Measurements from ENCODE around the gene FAM171A1. TPM values are rescaled to one million over a fixed set of nuclear protein-coding genes. Genes with fewer than 3 reads are reported as not detected.

FAM171A1 gene
- total RNA-seq, 2 experiments from 2014 or later: 3.3 to 4.0 TPM

GRCh38 chr10:15369256-15370211 is 1.6 kb downstream of the FAM171A1 start:
- ChIA-PET POLR2A (no interaction called here), CTCF (no interaction called here)
- Mint-ChIP-seq H3K27me3 (peaks cover 12% of the 10 kb centered on the region), H3K27ac (no peak overlapping the region), H3K9me3 (no peaks in the 10 kb centered on the region), H3K36me3 (no peaks in the 10 kb centered on the region), H3K4me3 (peak overlapping the region; percentile 70), H3K4me1 (ENCODE audit: low read depth) (peaks cover 9% of the 10 kb centered on the region)
- intact Hi-C loops (cut with micrococcal nuclease): loop anchor here (2.0 to 10.0 kb wide), 3 partner anchors 201 to 375 kb away; partner anchors contain the start of gene NMT2
- DNase-seq: no peak

- Mint-ChIP-seq H3K27me3 (peaks cover 8% of the 10 kb centered on the region), H3K36me3 (no peaks in the 10 kb centered on the region), H3K4me3 (no peak overlapping the region), H3K4me1 (ENCODE audit: low read depth) (peaks cover 7% of the 10 kb centered on the region), H3K9me3 (no peaks in the 10 kb centered on the region), H3K27ac (no peak overlapping the region)
- CTCF ChIA-PET: no interaction called here
- no peak for DNase-seq
- POLR2A ChIA-PET: no interaction called here
- intact Hi-C loops (cut with micrococcal nuclease): no loop called here
Measured at GRCh38 chr10:15368101-15368855, 2.8 kb downstream of the FAM171A1 start.

GRCh38 chr10:15367296-15368085 is 3.6 kb downstream of the FAM171A1 start:
- H3K4me3 Mint-ChIP-seq: no peak overlapping the region
- intact Hi-C loops (cut with micrococcal nuclease): no loop called here
- peaks cover 5% of the 10 kb centered on the region for H3K27me3 Mint-ChIP-seq
- H3K4me1 Mint-ChIP-seq (ENCODE audit: low read depth): peaks cover 7% of the 10 kb centered on the region
- POLR2A ChIA-PET: no interaction called here
- CTCF ChIA-PET: interaction anchor here (0.6 kb wide), 1 partner anchor 391 kb away, joined by 4 read pairs; no protein-coding TSS in a partner anchor
- no peak overlapping the region for H3K27ac Mint-ChIP-seq
- no peak for DNase-seq
- no peaks in the 10 kb centered on the region for H3K36me3 Mint-ChIP-seq
- H3K9me3 Mint-ChIP-seq: no peaks in the 10 kb centered on the region

GRCh38 chr10:15365692-15366091 is 5.4 kb downstream of the FAM171A1 start:
- Mint-ChIP-seq H3K27me3 (peaks cover 2% of the 10 kb centered on the region), H3K36me3 (no peaks in the 10 kb centered on the region), H3K9me3 (no peaks in the 10 kb centered on the region), H3K4me3 (no peak overlapping the region), H3K4me1 (ENCODE audit: low read depth) (peaks cover 9% of the 10 kb centered on the region), H3K27ac (no peak overlapping the region)
- CTCF ChIA-PET: interaction anchor here (1.1 kb wide), 1 partner anchor 54 kb away, joined by 3 read pairs; no protein-coding TSS in a partner anchor
- intact Hi-C loops (cut with micrococcal nuclease): no loop called here
- POLR2A ChIA-PET: no interaction called here
- no peak for DNase-seq

- Mint-ChIP-seq H3K27me3 (peaks cover 2% of the 10 kb centered on the region), H3K27ac (no peak overlapping the region), H3K9me3 (no peaks in the 10 kb centered on the region), H3K4me1 (ENCODE audit: low read depth) (peaks cover 2% of the 10 kb centered on the region), H3K4me3 (no peak overlapping the region), H3K36me3 (no peaks in the 10 kb centered on the region)
- intact Hi-C loops (cut with micrococcal nuclease): no loop called here
- POLR2A ChIA-PET: no interaction called here
- CTCF ChIA-PET: no interaction called here
- DNase-seq: no peak
Measured at GRCh38 chr10:15364001-15364400, 7.1 kb downstream of the FAM171A1 start.

GRCh38 chr10:15363031-15363430 is 8.1 kb downstream of the FAM171A1 start:
- no peak overlapping the region for H3K4me3 Mint-ChIP-seq
- H3K27me3 Mint-ChIP-seq: peaks cover 1% of the 10 kb centered on the region
- CTCF ChIA-PET: no interaction called here
- no peaks in the 10 kb centered on the region for H3K36me3 Mint-ChIP-seq
- intact Hi-C loops (cut with micrococcal nuclease): no loop called here
- peaks cover 2% of the 10 kb centered on the region for H3K4me1 Mint-ChIP-seq (ENCODE audit: low read depth)
- DNase-seq: no peak
- no peak overlapping the region for H3K27ac Mint-ChIP-seq
- H3K9me3 Mint-ChIP-seq: no peaks in the 10 kb centered on the region
- POLR2A ChIA-PET: no interaction called here

GRCh38 chr10:15361131-15361530 is 10.0 kb downstream of the FAM171A1 start:
- Mint-ChIP-seq H3K9me3 (no peaks in the 10 kb centered on the region), H3K36me3 (no peaks in the 10 kb centered on the region), H3K4me3 (no peak overlapping the region), H3K4me1 (ENCODE audit: low read depth) (peaks cover 2% of the 10 kb centered on the region), H3K27me3 (peaks cover 1% of the 10 kb centered on the region), H3K27ac (no peak overlapping the region)
- ChIA-PET POLR2A (no interaction called here), CTCF (no interaction called here)
- no peak for DNase-seq
- intact Hi-C loops (cut with micrococcal nuclease): no loop called here

- POLR2A ChIA-PET: no interaction called here
Measured at GRCh38 chr10:15360566-15360965, 10.5 kb downstream of the FAM171A1 start.

GRCh38 chr10:15353471-15354017 is 17.5 kb downstream of the FAM171A1 start:
- intact Hi-C loops (cut with micrococcal nuclease): no loop called here
- peaks cover 13% of the 10 kb centered on the region for H3K27me3 Mint-ChIP-seq
- no peak overlapping the region for H3K4me3 Mint-ChIP-seq
- H3K27ac Mint-ChIP-seq: no peak overlapping the region
- DNase-seq: no peak
- H3K4me1 Mint-ChIP-seq (ENCODE audit: low read depth): no peaks in the 10 kb centered on the region
- CTCF ChIA-PET: interaction anchor here (0.8 kb wide), 1 partner anchor 532 kb away, joined by 3 read pairs; no protein-coding TSS in a partner anchor
- POLR2A ChIA-PET: no interaction called here
- no peaks in the 10 kb centered on the region for H3K9me3 Mint-ChIP-seq
- no peaks in the 10 kb centered on the region for H3K36me3 Mint-ChIP-seq

More at GRCh38 chr10:15360566-15360965, 10.5 kb downstream of the FAM171A1 start:
- intact Hi-C loops (cut with micrococcal nuclease): no loop called here
- Mint-ChIP-seq H3K27ac (no peak overlapping the region), H3K27me3 (peaks cover 1% of the 10 kb centered on the region), H3K36me3 (no peaks in the 10 kb centered on the region), H3K4me3 (no peak overlapping the region), H3K4me1 (ENCODE audit: low read depth) (peaks cover 2% of the 10 kb centered on the region), H3K9me3 (no peaks in the 10 kb centered on the region)
- DNase-seq: peak; percentile 15
- CTCF ChIA-PET: no interaction called here

- no peaks in the 10 kb centered on the region for H3K36me3 Mint-ChIP-seq
- no peaks in the 10 kb centered on the region for H3K4me1 Mint-ChIP-seq (ENCODE audit: low read depth)
- intact Hi-C loops (cut with micrococcal nuclease): no loop called here
- H3K27ac Mint-ChIP-seq: no peak overlapping the region
- ChIA-PET POLR2A (no interaction called here), CTCF (no interaction called here)
- H3K4me3 Mint-ChIP-seq: no peak overlapping the region
- peaks cover 13% of the 10 kb centered on the region for H3K27me3 Mint-ChIP-seq
- H3K9me3 Mint-ChIP-seq: no peaks in the 10 kb centered on the region
- no peak for DNase-seq
Measured at GRCh38 chr10:15352836-15353235, 18.3 kb downstream of the FAM171A1 start.

GRCh38 chr10:15352201-15352600 is 18.9 kb downstream of the FAM171A1 start:
- no peaks in the 10 kb centered on the region for H3K36me3 Mint-ChIP-seq
- no peak for DNase-seq
- CTCF ChIA-PET: no interaction called here
- intact Hi-C loops (cut with micrococcal nuclease): no loop called here
- H3K27ac Mint-ChIP-seq: no peak overlapping the region
- H3K4me3 Mint-ChIP-seq: no peak overlapping the region
- H3K9me3 Mint-ChIP-seq: no peaks in the 10 kb centered on the region
- peaks cover 13% of the 10 kb centered on the region for H3K27me3 Mint-ChIP-seq
- POLR2A ChIA-PET: no interaction called here
- no peaks in the 10 kb centered on the region for H3K4me1 Mint-ChIP-seq (ENCODE audit: low read depth)
